Tibial nerve (tissue), 4 donors: Measurements from ENCODE around the gene PLAAT1. TPM values are rescaled to one million over a fixed set of nuclear protein-coding genes. Genes with fewer than 3 reads are reported as not detected.

Source experiments
- DNase-seq, 2 donors: peaks; one replicate each; pipeline ENCODE4 v3.0.0-alpha.2; 2019; ENCODE audit warnings: low spot score in 2 of 2
- H3K27ac ChIP-seq, 4 donors: fragments of 200-600 bp; sonication (generic) in 3 of 4; one replicate each; pipeline ENCODE4 v1.5.1; 2017 to 2019; ENCODE audit warnings: mild to moderate bottlenecking in 1 of 4
- H3K27me3 ChIP-seq, 2 donors: fragments of 200-600 bp; sonication (generic) in 1 of 2; one replicate each; pipeline versions ENCODE4 v1.5.1 to v1.6.0; 2017 to 2019
- H3K36me3 ChIP-seq, 3 donors: fragments of 200-600 bp; sonication (generic); one replicate each; pipeline ENCODE4 v1.5.1; 2018 to 2019
- H3K4me1 ChIP-seq, 4 donors: fragments of 200-600 bp; sonication (generic) in 3 of 4; one replicate each; pipeline ENCODE4 v1.5.1; 2017 to 2019
- H3K4me3 ChIP-seq, 4 donors: fragments of 200-600 bp; sonication (generic) in 3 of 4; one replicate each; pipeline ENCODE4 v1.5.1; 2017 to 2019; ENCODE audit warnings: mild to moderate bottlenecking in 1 of 4, moderate library complexity in 1 of 4
- H3K9me3 ChIP-seq, 4 donors: fragments of 200-600 bp; sonication (generic) in 3 of 4; one replicate each; pipeline ENCODE4 v1.5.1; 2017 to 2019
- EP300 ChIP-seq, 2 donors: sonication (generic); formaldehyde crosslinking; IDR thresholded peaks; one replicate each; pipeline ENCODE4 v1.6.1; 2017; ENCODE audit warnings: antibody characterized with exemption in 2 of 2, mild to moderate bottlenecking in 1 of 2
- POLR2A ChIP-seq, 2 donors: fragments of 450-650 bp; IDR thresholded peaks; one replicate each; pipeline ENCODE4 v1.6.1; 2017; ENCODE audit warnings: antibody characterized with exemption in 2 of 2, mild to moderate bottlenecking in 2 of 2, moderate library complexity in 2 of 2
- WGBS, 2 donors: methylation state at CpG; one replicate each; pipeline ENCODE4 v1.1.5; 2018; 5-methylcytosine and 5-hydroxymethylcytosine counted together
- total RNA-seq, 4 donors: library from RNA; depleted of rRNA; stranded (reverse); fragments of >200 nt; gene quantifications; one replicate each; pipeline ENCODE4 v1.1.0, GENCODE V29; 2016
- TF ChIP-seq, protein P1 (sequence below), 5 experiments: fragments of 200-600 bp in 3 of 5; fragments of 450-650 bp in 2 of 5; sonication (generic) in 3 of 5; IDR thresholded peaks; one replicate each; pipeline ENCODE4 v1.5.1; 2016 to 2019; ENCODE audit warnings: antibody characterized with exemption in 5 of 5, mild to moderate bottlenecking in 3 of 5, moderate library complexity in 2 of 5

PLAAT1 gene
- total RNA-seq, 4 donors from 2014 or later, result 0.84 TPM; not detected in 3

DNA sequence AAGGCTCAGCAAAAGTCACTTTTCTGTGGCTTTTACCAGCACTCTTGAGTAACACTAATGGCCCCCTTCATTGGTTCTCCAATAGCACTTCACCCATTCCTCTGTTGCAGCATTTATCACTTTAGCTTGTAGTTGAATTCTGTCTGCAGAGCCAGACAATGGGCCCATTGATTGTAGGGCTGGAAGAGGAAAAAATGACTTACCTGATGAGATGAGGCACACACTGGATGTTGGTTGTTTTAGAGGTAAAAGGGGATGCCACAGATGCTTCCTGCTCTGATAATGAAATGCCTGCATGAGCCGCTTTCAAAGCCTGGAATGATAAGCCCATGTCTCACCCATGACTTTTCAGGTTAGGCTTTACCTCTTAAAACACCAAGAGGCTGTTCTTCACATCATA lies 64.3 kb downstream of the PLAAT1 start:
- TF ChIP-seq, protein P1, sequence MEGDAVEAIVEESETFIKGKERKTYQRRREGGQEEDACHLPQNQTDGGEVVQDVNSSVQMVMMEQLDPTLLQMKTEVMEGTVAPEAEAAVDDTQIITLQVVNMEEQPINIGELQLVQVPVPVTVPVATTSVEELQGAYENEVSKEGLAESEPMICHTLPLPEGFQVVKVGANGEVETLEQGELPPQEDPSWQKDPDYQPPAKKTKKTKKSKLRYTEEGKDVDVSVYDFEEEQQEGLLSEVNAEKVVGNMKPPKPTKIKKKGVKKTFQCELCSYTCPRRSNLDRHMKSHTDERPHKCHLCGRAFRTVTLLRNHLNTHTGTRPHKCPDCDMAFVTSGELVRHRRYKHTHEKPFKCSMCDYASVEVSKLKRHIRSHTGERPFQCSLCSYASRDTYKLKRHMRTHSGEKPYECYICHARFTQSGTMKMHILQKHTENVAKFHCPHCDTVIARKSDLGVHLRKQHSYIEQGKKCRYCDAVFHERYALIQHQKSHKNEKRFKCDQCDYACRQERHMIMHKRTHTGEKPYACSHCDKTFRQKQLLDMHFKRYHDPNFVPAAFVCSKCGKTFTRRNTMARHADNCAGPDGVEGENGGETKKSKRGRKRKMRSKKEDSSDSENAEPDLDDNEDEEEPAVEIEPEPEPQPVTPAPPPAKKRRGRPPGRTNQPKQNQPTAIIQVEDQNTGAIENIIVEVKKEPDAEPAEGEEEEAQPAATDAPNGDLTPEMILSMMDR (IDR thresholded peaks at IDR 0.05), result no peak
- TF ChIP-seq POLR2A (IDR thresholded peaks at IDR 0.05), result no peak
- TF ChIP-seq EP300 (IDR thresholded peaks at IDR 0.05), result no peak
- no peaks in the 10 kb centered on the region for H3K36me3 ChIP-seq
- 88 to 96% methylated on average over 1 of the region's 1 CpG for WGBS, 2 donors

DNA sequence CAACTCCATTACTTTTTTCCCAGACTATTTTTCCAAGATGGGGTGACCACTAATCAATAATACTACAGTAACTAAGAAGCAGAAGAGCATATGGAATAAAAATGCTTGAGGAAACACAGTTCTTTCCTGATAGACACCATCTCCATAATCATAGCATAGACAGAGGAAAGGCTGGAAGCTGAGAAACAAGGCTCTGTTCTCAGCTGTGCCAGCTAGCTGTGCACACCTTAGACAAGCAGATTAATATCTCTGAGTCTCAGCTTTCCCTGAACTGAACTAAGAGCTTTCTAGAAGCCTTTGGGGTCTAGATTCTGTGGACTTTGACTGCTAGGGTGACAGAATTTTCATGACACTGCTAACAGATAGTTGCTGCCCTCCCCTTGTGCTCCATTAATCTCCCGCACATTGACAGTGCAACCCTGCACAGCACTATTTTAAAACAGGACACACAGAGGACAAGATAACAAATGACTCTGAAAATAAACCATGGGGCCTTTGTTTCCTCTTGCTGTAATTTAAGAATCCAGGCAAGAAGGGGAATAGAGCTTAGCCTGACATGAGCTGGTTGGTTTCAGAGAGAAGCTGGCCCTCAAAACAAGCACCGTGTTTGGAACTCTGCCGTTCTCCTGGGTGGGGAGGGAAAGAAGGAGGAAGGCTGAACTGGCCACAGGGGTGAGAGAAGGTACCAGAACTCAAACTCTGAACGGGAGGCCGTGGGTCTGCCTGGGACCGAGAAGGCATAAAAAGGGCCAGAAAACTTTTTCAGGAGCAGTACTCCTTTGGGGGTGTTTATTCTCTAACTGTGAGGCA lies 70.1 kb downstream of the PLAAT1 start:
- DNase-seq, result no peak
- 35 to 41% methylated on average over 6 of the region's 6 CpGs for WGBS, 2 donors
- no peak for TF ChIP-seq EP300 (IDR thresholded peaks at IDR 0.05)
- TF ChIP-seq, protein P1 (IDR thresholded peaks at IDR 0.05), result no peak
- TF ChIP-seq POLR2A (IDR thresholded peaks at IDR 0.05), result no peak

More for the DNA sequence above, 64.3 kb downstream of the PLAAT1 start:
- Histone ChIP-seq H3K9me3 (no peaks in the 10 kb centered on the region), H3K27ac (no peak overlapping the region), H3K4me1 (no peaks in the 10 kb centered on the region), H3K27me3 (no peaks in the 10 kb centered on the region), H3K4me3 (no peak overlapping the region)
- no peak for DNase-seq

DNA sequence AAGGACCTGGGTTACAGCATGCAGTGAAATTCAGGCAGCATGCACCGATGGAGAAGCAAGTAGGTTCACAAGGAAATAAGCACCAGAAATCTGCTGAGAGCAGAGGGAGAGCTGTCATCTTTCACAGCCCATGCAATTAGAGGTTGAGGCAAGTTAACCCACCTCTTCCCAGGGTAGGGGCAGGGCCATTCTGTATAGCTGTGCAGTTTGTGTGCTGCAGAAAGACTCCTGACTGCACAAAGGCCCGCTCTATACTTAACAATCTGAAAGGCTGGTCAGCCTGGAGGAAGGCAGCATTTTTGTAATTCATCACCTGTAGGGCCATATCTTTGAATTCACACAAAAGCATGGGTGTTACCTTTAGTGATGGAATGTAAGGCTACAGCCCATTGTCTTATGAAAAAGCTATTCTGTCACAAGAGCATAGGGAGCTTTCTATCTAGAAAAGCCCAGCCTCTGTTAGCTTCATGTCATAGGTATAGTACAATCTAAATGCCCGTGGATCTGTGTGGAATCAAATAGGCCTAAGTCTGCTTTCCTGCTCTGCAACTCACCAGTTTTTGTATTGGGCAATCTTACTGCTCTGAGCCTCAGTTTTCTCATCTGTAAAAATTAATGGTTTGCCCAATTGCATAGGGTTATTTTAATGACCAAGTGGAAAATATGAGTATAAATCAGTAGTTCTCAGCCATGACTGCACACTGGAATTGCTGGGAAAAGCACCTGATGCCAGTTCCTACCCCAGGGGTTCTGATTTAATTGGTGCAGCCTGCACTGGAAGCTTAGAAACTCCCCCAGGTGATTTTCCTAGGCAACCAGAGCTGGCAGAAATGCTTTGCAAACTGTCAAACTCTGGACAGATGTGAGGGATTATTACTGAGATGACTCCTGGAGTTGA lies 72.3 kb downstream of the PLAAT1 start:
- Histone ChIP-seq H3K36me3 (no peaks in the 10 kb centered on the region), H3K27me3 (no peaks in the 10 kb centered on the region), H3K4me3 (no peak overlapping the region), H3K9me3 (no peaks in the 10 kb centered on the region), H3K4me1 (no peaks in the 10 kb centered on the region), H3K27ac (no peak overlapping the region)
- TF ChIP-seq, protein P1 (IDR thresholded peaks at IDR 0.05), result no peak
- TF ChIP-seq EP300 (IDR thresholded peaks at IDR 0.05) (no peak), POLR2A (IDR thresholded peaks at IDR 0.05) (no peak)
- DNase-seq, result no peak
- 86 to 90% methylated on average over 3 of the region's 3 CpGs for WGBS, 2 donors

More for the DNA sequence above, 70.1 kb downstream of the PLAAT1 start:
- Histone ChIP-seq H3K36me3 (no peaks in the 10 kb centered on the region), H3K27ac (no peak overlapping the region), H3K27me3 (no peaks in the 10 kb centered on the region), H3K4me3 (no peak overlapping the region), H3K9me3 (no peaks in the 10 kb centered on the region), H3K4me1 (no peaks in the 10 kb centered on the region)

DNA sequence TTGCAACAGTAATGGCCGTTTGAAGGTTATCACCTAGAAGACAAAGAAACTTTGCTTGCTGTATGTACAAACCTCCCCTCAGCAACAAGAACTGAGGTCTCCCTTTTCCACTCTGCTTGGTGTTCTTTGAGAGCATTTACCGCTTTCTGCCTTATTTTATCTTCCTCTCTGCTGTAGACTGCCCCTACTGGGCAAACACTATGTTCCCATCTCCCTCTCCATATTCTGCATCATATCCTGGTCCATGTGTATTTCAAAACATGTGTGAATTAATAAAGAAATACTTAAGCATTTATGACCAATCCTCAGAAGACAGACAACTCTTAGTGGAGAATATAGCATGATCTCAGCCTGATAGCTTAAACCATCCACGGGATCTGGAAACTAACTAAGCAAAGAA lies 73.1 kb downstream of the PLAAT1 start:
- H3K9me3 ChIP-seq, result no peaks in the 10 kb centered on the region
- no peak for TF ChIP-seq POLR2A (IDR thresholded peaks at IDR 0.05)
- TF ChIP-seq, protein P1 (IDR thresholded peaks at IDR 0.05), result no peak
- no peak for TF ChIP-seq EP300 (IDR thresholded peaks at IDR 0.05)
- H3K27ac ChIP-seq, result no peak overlapping the region
- H3K36me3 ChIP-seq, result no peaks in the 10 kb centered on the region
- 75 to 85% methylated on average over 3 of the region's 3 CpGs for WGBS, 2 donors
- H3K4me3 ChIP-seq, result no peak overlapping the region
- no peaks in the 10 kb centered on the region for H3K27me3 ChIP-seq
- H3K4me1 ChIP-seq, result no peaks in the 10 kb centered on the region
- no peak for DNase-seq
